HFFc6 (cell line): Measurements from ENCODE around the gene SHROOM2. TPM values are rescaled to one million over a fixed set of nuclear protein-coding genes. Genes with fewer than 3 reads are reported as not detected.

ENCODE experiments used
- DNase-seq: peaks from one replicate; pipeline ENCODE4 v3.0.0-alpha.2; 2018
- H3K27ac Mint-ChIP-seq: 2 replicates; pipeline ENCODE4 v1.8.0; 2020; ENCODE audit warnings: mild to moderate bottlenecking, mixed read lengths
- H3K27me3 Mint-ChIP-seq: 2 replicates; pipeline ENCODE4 v1.8.0; 2021; ENCODE audit warnings: mild to moderate bottlenecking, moderate library complexity, mixed read lengths; ENCODE audit not compliant: insufficient read depth
- H3K36me3 Mint-ChIP-seq: 2 replicates; pipeline ENCODE4 v1.8.0; 2021; ENCODE audit warnings: low read depth, mixed read lengths
- H3K4me1 Mint-ChIP-seq: 2 replicates; pipeline ENCODE4 v1.8.0; 2020; ENCODE audit warnings: low read depth, mixed read lengths
- H3K4me3 Mint-ChIP-seq: 2 replicates; pipeline ENCODE4 v1.8.0; 2020; ENCODE audit warnings: mild to moderate bottlenecking, moderate library complexity, mixed read lengths
- H3K9me3 Mint-ChIP-seq: 2 replicates; pipeline ENCODE4 v1.8.0; 2020; ENCODE audit warnings: mild to moderate bottlenecking, mixed read lengths
- CTCF ChIP-seq: fragments of 200-600 bp; sonication (generic); IDR thresholded peaks from 2 replicates; pipeline ENCODE4 v1.5.0; 2021; ENCODE audit warnings: antibody characterized with exemption, mild to moderate bottlenecking
- total RNA-seq, 6 experiments: library from RNA; stranded (reverse); fragmentation: NEBNext Ultra II Directional; extraction: Animal tissue kit (Norgen Biotek cat#: 25700); gene quantifications; 2 replicates in 1 of 6; 3 replicates in 5 of 6; pipeline ENCODE4 v1.2.3, GENCODE V29; 2021

The SHROOM2 gene
- total RNA-seq, 6 experiments from 2014 or later: 1.6 to 3.5 (median 2.9) TPM

DNA sequence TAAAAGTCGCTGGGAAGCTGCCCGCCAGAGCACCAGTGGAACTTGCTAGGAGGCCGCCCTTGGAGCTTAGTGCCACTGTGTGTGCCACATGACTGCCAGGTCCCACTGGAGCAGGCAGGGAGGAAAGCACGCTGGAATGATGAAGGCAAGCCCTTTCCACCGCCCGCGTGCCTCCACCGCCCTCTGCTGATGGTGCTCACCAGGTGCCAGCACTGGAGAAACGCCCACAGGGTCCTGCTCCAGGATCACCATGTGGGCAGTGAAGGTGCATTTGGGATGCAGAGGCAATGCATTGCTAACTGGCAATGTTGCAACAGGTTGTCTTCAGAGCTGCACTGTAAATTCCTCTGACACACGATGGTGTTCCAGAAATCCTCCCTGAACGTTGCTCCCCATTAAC is 76.3 kb downstream of the SHROOM2 start:
- Mint-ChIP-seq H3K4me3 (no peak overlapping the region), H3K27me3 (peaks cover 14% of the 10 kb centered on the region; the same call in 1 of the 2 replicates), H3K4me1 (peaks cover 30% of the 10 kb centered on the region; the same call in 1 of the 2 replicates), H3K36me3 (no peaks in the 10 kb centered on the region), H3K9me3 (no peaks in the 10 kb centered on the region), H3K27ac (no peak overlapping the region)
- no peak for DNase-seq
- no peak for TF ChIP-seq CTCF

- H3K27ac Mint-ChIP-seq: no peak overlapping the region
- H3K4me1 Mint-ChIP-seq: peaks cover 34% of the 10 kb centered on the region; the same call in 1 of the 2 replicates
- no peak overlapping the region for H3K4me3 Mint-ChIP-seq
- no peak for TF ChIP-seq CTCF
- H3K9me3 Mint-ChIP-seq: no peaks in the 10 kb centered on the region
- H3K27me3 Mint-ChIP-seq: peaks cover 14% of the 10 kb centered on the region
- H3K36me3 Mint-ChIP-seq: no peaks in the 10 kb centered on the region
- no peak for DNase-seq
Measured at GRCh38 chrX:9862953-9863352, 76.7 kb downstream of the SHROOM2 start.

DNA sequence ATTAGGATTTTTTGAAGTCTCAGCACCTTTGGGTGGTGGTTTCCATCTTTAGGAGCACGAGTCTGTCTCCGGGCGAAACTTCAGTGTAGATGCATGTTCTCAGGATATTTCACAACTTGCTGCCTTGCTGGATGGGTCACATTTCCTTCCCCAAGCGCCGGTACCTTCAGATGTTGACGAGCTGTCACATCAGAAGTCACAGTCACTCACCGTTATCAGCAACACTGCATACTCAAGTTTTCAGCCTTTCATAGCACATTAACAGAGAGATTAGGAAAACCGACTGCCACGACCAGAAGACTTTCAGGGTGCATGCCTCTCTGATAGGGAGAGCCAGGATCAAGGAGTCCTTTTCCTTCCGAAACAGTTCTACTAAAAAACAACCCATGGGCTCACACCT is 77.8 kb downstream of the SHROOM2 start:
- Mint-ChIP-seq H3K27ac (no peak overlapping the region), H3K36me3 (no peaks in the 10 kb centered on the region), H3K27me3 (peaks cover 14% of the 10 kb centered on the region), H3K4me1 (peaks cover 35% of the 10 kb centered on the region; the same call in 1 of the 2 replicates), H3K4me3 (no peak overlapping the region), H3K9me3 (no peaks in the 10 kb centered on the region)
- no peak for DNase-seq
- no peak for TF ChIP-seq CTCF

DNA sequence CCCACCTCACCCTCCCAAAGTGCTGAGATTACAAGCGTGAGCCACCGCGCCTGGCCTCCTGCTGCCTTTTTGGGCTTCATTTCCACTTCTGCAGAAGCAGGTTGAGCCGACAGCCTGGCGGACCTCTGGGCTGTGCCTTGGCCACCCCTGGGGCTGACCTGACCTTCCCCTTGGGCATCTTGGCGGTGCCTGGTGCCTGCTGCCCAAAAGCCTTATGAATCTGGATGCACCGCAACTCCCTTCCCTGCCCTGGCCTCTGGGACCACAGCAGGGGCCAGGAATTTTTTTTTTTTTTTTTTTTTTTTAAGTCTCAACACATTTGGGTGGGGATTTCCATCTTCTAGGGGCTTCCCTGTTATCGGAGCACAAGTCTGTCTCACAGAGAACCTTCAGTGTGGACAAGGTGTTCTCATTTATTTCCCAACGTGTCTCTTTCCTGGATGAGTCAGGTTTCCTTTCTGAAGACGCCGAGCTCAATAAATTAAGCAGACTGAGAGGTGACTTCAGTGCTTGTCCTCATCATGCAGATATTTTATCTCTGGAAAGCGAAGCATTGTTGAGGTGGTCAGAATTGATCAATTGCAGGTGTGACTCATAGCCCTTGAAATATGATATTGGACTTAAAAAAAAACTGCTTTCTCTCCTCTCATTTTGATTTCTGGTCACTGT is 79.7 kb downstream of the SHROOM2 start:
- Mint-ChIP-seq H3K27me3 (peaks cover 13% of the 10 kb centered on the region), H3K36me3 (no peaks in the 10 kb centered on the region), H3K4me3 (no peak overlapping the region), H3K4me1 (peaks cover 21% of the 10 kb centered on the region; the same call in 1 of the 2 replicates), H3K27ac (no peak overlapping the region), H3K9me3 (no peaks in the 10 kb centered on the region)
- TF ChIP-seq CTCF: no peak
- DNase-seq: no peak

DNA sequence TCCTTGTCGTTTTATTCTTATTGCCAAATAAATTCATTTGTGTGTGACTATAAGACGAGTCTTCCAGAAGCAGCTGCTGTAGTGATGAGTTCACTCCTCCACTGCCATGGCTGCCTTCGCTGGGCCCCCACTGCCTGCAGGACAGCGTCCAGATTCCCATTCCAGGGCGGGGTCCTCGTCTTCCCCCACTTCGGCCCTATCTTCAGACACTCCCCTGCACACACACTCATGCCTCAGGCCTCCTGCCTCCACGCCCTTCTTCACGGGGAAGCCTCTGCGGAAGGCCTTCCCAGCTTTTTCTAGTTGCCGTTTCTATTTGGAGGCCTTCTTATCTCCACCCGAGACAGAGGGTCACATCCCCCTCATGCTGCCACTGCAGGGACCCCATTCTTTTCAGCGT is 80.4 kb downstream of the SHROOM2 start:
- no peaks in the 10 kb centered on the region for H3K9me3 Mint-ChIP-seq
- peaks cover 21% of the 10 kb centered on the region; the same call in 1 of the 2 replicates for H3K4me1 Mint-ChIP-seq
- H3K27ac Mint-ChIP-seq: no peak overlapping the region
- H3K4me3 Mint-ChIP-seq: no peak overlapping the region
- no peak for DNase-seq
- peaks cover 13% of the 10 kb centered on the region for H3K27me3 Mint-ChIP-seq
- no peaks in the 10 kb centered on the region for H3K36me3 Mint-ChIP-seq
- TF ChIP-seq CTCF: no peak
